Prostate gland (tissue), 2 donors: ENCODE results near the gene ZSCAN16.
"Not testable (repeated sequence)": the region's sequence is repeated elsewhere in the genome, so short reads cannot be mapped to it uniquely, and the experiment has no call there.

Experiments used
- POLR2AphosphoS5 ChIP-seq: sonication (generic); formaldehyde crosslinking; IDR thresholded peaks from one replicate; pipeline ENCODE4 v1.6.1; 2017; ENCODE audit warnings: antibody characterized with exemption
- TF ChIP-seq, protein P1 (sequence below), 4 experiments: fragments of 200-600 bp in 2 of 4; fragments of 450-650 bp in 2 of 4; sonication (generic) in 2 of 4; IDR thresholded peaks; 1 replicate in 3 of 4; 2 replicates in 1 of 4; pipeline ENCODE4 v1.5.1; 2016 to 2019; ENCODE audit warnings: antibody characterized with exemption in 4 of 4, mild to moderate bottlenecking in 2 of 4, moderate library complexity in 2 of 4

DNA sequence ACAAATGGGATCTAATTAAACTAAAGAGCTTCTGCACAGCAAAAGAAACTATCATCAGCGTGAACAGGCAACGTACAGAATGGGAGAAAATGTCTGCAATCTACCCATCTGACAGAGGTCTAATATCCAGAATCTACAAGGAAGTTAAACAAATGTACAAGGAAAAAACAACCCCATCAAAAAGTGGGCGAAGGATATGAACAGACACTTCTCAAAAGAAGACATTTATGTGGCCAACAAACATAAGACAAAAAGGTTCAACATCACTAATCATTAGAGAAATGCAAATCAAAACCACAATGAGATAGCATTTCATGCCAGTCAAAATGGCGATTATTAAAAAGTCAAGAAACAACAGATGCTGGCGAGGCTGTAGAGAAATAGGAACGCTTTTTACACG is 22.2 kb upstream of the ZSCAN16 start:
- TF ChIP-seq POLR2AphosphoS5 = not testable (repeated sequence)
- TF ChIP-seq, protein P1, sequence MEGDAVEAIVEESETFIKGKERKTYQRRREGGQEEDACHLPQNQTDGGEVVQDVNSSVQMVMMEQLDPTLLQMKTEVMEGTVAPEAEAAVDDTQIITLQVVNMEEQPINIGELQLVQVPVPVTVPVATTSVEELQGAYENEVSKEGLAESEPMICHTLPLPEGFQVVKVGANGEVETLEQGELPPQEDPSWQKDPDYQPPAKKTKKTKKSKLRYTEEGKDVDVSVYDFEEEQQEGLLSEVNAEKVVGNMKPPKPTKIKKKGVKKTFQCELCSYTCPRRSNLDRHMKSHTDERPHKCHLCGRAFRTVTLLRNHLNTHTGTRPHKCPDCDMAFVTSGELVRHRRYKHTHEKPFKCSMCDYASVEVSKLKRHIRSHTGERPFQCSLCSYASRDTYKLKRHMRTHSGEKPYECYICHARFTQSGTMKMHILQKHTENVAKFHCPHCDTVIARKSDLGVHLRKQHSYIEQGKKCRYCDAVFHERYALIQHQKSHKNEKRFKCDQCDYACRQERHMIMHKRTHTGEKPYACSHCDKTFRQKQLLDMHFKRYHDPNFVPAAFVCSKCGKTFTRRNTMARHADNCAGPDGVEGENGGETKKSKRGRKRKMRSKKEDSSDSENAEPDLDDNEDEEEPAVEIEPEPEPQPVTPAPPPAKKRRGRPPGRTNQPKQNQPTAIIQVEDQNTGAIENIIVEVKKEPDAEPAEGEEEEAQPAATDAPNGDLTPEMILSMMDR (IDR thresholded peaks at IDR 0.05) = not testable (repeated sequence)
